ENCODE measurements around the gene DLX6. TPM values are rescaled to one million over a fixed set of nuclear protein-coding genes. Genes with fewer than 3 reads are reported as not detected.
"Not testable (repeated sequence)": the region's sequence is repeated elsewhere in the genome, so short reads cannot be mapped to it uniquely, and the experiment has no call there.

Gene DLX6
- total and polyA plus RNA-seq, 2 donors = 0.09 to 0.48 TPM

DNA sequence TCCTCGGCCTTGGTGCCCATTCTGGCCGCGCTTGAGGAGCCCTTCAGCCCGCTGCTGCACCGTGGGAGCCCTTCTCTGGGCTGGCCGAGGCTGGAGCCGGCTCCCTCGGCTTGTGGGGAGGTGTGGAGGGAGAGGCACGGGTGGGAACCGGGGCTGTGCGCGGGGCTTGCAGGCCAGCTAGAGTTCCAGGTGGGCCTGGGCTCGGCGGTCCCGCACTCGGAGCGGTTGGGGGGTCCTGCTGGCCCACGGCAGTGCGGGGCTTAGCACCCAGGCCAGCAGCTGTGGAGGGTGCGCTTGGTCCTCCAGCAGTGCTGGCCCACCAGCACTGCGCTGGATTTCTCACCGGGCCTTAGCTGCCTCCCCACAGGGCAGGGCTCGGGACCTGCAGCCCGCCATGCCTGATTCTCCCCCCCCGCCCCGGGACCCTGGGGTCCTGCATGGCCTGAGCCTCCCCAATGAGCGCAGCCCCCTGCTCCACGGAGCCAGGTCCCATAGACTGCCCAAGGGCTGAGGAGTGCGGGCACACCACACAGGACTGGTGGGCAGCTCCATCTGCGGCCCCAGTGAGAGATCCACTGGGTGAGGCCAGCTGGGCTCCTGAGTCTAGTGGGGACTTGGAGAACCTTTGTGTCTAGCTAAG, 29.0 kb downstream of the DLX6 start:
- not testable (repeated sequence) for DNase-seq (ENCODE audit: extremely low spot score); H3K36me3 ChIP-seq (ENCODE audit: insufficient read depth); H3K4me3 ChIP-seq (ENCODE audit: low read depth, low read length); H3K27ac ChIP-seq (ENCODE audit: low read depth); H3K4me1 ChIP-seq (ENCODE audit: insufficient read depth)
- WGBS = 93% methylated on average over 30 of the region's 30 CpGs

DNA sequence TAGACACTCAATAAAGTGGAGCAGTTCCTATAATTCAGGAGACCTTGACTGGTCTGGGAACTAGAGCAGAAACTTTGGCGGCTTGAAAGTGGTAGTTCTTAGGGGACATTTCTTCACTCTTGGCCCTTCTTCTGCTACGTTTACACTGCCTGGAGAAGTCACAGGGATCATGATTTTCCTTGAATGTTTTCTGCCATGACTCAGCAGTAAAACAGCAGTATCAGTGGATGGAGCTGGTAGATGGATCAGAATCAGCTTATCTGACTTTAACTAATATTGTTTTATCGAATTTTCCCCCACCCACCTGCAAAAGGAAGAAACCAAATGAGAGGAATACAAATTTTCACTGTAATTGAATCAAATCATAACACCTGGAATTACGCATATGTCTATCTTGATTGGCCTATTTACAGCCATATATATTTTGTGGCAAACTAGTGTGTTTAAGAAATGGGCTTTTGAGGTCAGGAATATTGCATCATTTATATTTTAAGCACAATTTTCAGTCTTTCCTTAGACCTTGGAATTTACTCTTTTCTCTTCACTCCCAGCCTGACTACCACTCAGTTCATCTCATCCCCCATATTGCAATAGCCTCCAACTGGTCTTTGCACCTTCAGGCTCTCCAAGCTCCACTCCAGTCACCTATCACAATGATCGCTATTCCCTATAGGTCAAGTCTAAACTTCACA, 34.2 kb downstream of the DLX6 start:
- no peaks in the 10 kb centered on the region for H3K4me1 ChIP-seq (ENCODE audit: insufficient read depth)
- 74% methylated on average over 5 of the region's 5 CpGs for WGBS
- H3K36me3 ChIP-seq (ENCODE audit: insufficient read depth) = no peaks in the 10 kb centered on the region
- H3K27ac ChIP-seq (ENCODE audit: low read depth) = no peak overlapping the region
- H3K4me3 ChIP-seq (ENCODE audit: low read depth, low read length) = no peak overlapping the region
- no peak for DNase-seq (ENCODE audit: extremely low spot score)

DNA sequence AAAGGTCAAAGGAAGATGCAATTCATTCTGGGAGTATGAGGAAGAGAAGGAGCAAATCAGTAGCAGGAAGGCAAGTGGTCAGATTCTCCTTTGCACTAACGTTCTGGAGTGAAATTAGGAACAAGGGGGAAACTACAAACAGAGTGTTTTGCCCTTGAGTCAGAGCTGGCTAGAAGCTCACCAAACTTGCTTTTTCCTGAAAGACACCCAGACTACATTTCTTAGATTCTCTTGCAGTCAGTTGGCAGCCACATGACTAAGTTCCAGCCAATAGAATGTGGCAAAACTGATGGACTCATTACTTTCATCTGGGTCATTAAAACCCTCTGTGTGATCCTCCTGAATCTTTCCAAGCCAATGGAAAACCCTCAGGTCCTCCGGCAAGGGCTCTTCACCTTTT, 37.9 kb downstream of the DLX6 start:
- no peak for DNase-seq (ENCODE audit: extremely low spot score)
- Histone ChIP-seq H3K27ac (ENCODE audit: low read depth) (no peak overlapping the region), H3K4me1 (ENCODE audit: insufficient read depth) (no peaks in the 10 kb centered on the region), H3K36me3 (ENCODE audit: insufficient read depth) (no peaks in the 10 kb centered on the region), H3K4me3 (ENCODE audit: low read depth, low read length) (no peak overlapping the region)
- 57% methylated on average over 2 of the region's 2 CpGs for WGBS

Small RNAs within 50 kb of the gene (small RNA-seq; reads per million reads assigned to genes)
- not detected for gene RF01778
- not detected for gene RF01887
- not detected for gene RF01888

Other genes with a start within 250 kb of the DLX6 start
- gene DLX5, start 19.3 kb downstream of the DLX6 start, total RNA-seq = 0.74 TPM
- 0.20 TPM for gene DLX5, start 19.3 kb downstream of the DLX6 start, polyA plus RNA-seq
- 22.3 TPM for gene SDHAF3, start 112.1 kb downstream of the DLX6 start, total RNA-seq
- gene SDHAF3, start 112.1 kb downstream of the DLX6 start, polyA plus RNA-seq = 13.1 TPM